Measurements from ENCODE around the gene CDC14B. TPM values are rescaled to one million over a fixed set of nuclear protein-coding genes. Genes with fewer than 3 reads are reported as not detected.
"Not testable (repeated sequence)": the region's sequence is repeated elsewhere in the genome, so short reads cannot be mapped to it uniquely, and the experiment has no call there.

CDC14B gene
- total RNA-seq, 1 donor from 2014 or later = 18.6 TPM

- no peak for TF ChIP-seq CTCF (IDR thresholded peaks at IDR 0.05)
- DNase-seq (ENCODE audit: extremely low spot score, unreplicated experiment) = no peak
- Mint-ChIP-seq H3K36me3 (ENCODE audit: unreplicated experiment) (peaks cover 28% of the 10 kb centered on the region), H3K4me3 (ENCODE audit: unreplicated experiment) (no peak overlapping the region), H3K27ac (ENCODE audit: unreplicated experiment) (no peak overlapping the region), H3K4me1 (ENCODE audit: unreplicated experiment) (peaks cover 3% of the 10 kb centered on the region), H3K9me3 (ENCODE audit: unreplicated experiment) (no peaks in the 10 kb centered on the region), H3K27me3 (ENCODE audit: unreplicated experiment) (no peaks in the 10 kb centered on the region)
Observed at GRCh38 chr9:96644137-96644536, 24.5 kb upstream of the CDC14B start.

- no peaks in the 10 kb centered on the region for H3K27me3 Mint-ChIP-seq (ENCODE audit: unreplicated experiment)
- H3K36me3 Mint-ChIP-seq (ENCODE audit: unreplicated experiment) = peaks cover 20% of the 10 kb centered on the region
- no peak for TF ChIP-seq CTCF (IDR thresholded peaks at IDR 0.05)
- no peaks in the 10 kb centered on the region for H3K9me3 Mint-ChIP-seq (ENCODE audit: unreplicated experiment)
- no peak overlapping the region for H3K27ac Mint-ChIP-seq (ENCODE audit: unreplicated experiment)
- DNase-seq (ENCODE audit: extremely low spot score, unreplicated experiment) = no peak
- H3K4me1 Mint-ChIP-seq (ENCODE audit: unreplicated experiment) = no peaks in the 10 kb centered on the region
- H3K4me3 Mint-ChIP-seq (ENCODE audit: unreplicated experiment) = no peak overlapping the region
Observed at GRCh38 chr9:96641514-96641913, 21.9 kb upstream of the CDC14B start.

GRCh38 chr9:96638606-96639364, 19.1 kb upstream of the CDC14B start:
- H3K4me1 Mint-ChIP-seq (ENCODE audit: unreplicated experiment) = no peaks in the 10 kb centered on the region

GRCh38 chr9:96636368-96636767, 16.7 kb upstream of the CDC14B start:
- peaks cover 3% of the 10 kb centered on the region for H3K36me3 Mint-ChIP-seq (ENCODE audit: unreplicated experiment)
- H3K27ac Mint-ChIP-seq (ENCODE audit: unreplicated experiment) = no peak overlapping the region
- H3K27me3 Mint-ChIP-seq (ENCODE audit: unreplicated experiment) = no peaks in the 10 kb centered on the region
- no peak overlapping the region for H3K4me3 Mint-ChIP-seq (ENCODE audit: unreplicated experiment)
- no peak for TF ChIP-seq CTCF (IDR thresholded peaks at IDR 0.05)
- no peak for DNase-seq (ENCODE audit: extremely low spot score, unreplicated experiment)
- H3K9me3 Mint-ChIP-seq (ENCODE audit: unreplicated experiment) = no peaks in the 10 kb centered on the region
- no peaks in the 10 kb centered on the region for H3K4me1 Mint-ChIP-seq (ENCODE audit: unreplicated experiment)

More at GRCh38 chr9:96638606-96639364, 19.1 kb upstream of the CDC14B start:
- Mint-ChIP-seq H3K4me3 (ENCODE audit: unreplicated experiment) (no peak overlapping the region), H3K9me3 (ENCODE audit: unreplicated experiment) (no peaks in the 10 kb centered on the region), H3K27me3 (ENCODE audit: unreplicated experiment) (no peaks in the 10 kb centered on the region), H3K36me3 (ENCODE audit: unreplicated experiment) (peaks cover 11% of the 10 kb centered on the region), H3K27ac (ENCODE audit: unreplicated experiment) (no peak overlapping the region)
- no peak for TF ChIP-seq CTCF (IDR thresholded peaks at IDR 0.05)
- no peak for DNase-seq (ENCODE audit: extremely low spot score, unreplicated experiment)

GRCh38 chr9:96633579-96633978, 13.9 kb upstream of the CDC14B start:
- not testable (repeated sequence) for H3K27ac Mint-ChIP-seq (ENCODE audit: unreplicated experiment); H3K27me3 Mint-ChIP-seq (ENCODE audit: unreplicated experiment); H3K4me1 Mint-ChIP-seq (ENCODE audit: unreplicated experiment); H3K36me3 Mint-ChIP-seq (ENCODE audit: unreplicated experiment); H3K9me3 Mint-ChIP-seq (ENCODE audit: unreplicated experiment); DNase-seq (ENCODE audit: extremely low spot score, unreplicated experiment); H3K4me3 Mint-ChIP-seq (ENCODE audit: unreplicated experiment)

All from osteocyte (in vitro differentiated cells).